GM21390 (cell line): ENCODE data around the gene NUP188.
"Not testable (repeated sequence)": the region's sequence is repeated elsewhere in the genome, so short reads cannot be mapped to it uniquely, and the experiment has no call there.

Experiments used
- ATAC-seq: cut with Tn5 transposase; IDR thresholded peaks from one replicate; pipeline ENCODE4 v1.9.1; 2021; ENCODE audit not compliant: unreplicated experiment

Gene NUP188

GRCh38 chr9:129026442-129027223 lies 79.1 kb downstream of the NUP188 start:
- ATAC-seq: no peak

- peak; percentile 6 for ATAC-seq
These were observed 79.8 kb downstream of the NUP188 start for GRCh38 chr9:129027224-129027684.

DNA sequence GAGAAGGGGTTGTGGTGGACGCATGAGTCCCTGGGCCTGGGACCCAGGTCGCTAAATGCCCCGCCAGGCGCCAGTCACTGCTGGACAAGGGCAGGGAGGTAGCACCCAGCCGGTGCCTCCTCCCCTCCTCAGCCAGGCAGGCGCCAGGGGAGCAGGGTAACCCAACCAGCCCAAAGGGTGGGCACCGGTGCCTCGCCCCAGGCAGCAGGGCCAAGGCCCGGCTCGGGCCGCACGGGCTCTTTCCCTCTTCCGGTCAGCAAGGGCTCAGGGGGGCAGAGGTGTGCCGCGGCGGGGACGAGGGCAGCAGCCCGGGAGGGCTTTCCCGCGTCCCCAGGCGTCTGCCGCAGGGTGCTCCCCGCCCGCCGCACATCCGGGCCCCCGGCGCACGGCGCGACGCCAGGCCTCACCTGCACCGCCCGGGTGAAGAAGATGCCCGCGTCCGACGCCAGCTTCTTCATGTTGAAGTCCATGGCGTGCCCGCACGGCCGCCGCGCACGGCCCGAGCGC lies 80.2 kb downstream of the NUP188 start:
- peak; percentile 39 for ATAC-seq

DNA sequence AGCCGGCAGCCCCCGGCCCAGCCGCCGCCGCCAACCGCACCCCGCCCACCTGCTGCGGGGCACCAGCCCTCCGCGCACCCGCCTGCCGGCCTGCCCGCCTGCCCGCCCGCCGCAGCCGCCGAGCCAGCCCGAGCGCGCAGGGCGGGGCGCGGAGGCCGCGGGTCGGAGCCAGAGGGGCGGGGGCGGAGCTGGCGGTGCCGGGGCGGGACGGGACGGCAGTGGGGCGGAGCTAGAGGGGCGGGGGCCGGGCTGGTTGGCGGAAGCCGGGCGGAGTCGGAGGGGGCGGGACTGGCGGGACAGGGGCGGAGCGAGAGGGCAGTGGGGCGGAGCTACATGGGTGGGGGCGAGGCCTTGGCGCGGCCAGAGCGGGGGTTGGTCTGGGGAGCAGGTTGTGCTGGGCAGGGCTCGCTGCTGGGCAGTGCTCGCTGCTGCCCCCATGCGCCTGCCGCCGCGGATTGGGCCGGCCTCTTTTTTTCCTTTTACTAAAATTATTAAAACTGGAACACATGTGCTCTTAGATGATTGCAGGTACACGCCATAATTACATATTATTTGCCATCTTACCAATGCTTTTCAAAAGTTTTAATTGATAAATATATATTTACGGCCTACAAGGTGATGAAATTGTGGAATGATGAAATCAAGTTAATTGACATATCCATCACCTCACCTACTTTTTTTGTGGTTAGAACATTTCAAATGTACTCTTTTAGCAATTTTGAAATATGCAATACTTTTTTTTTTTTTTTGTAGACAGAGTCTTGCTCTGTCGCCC lies 80.9 kb downstream of the NUP188 start, which contains the start of gene SH3GLB2:
SH3GLB2 (minus strand) TSS at position 140 of the 775 bp plus-strand sequence. CDS start 177 bp downstream, outside the sequence.
- ATAC-seq: peak; percentile 67

DNA sequence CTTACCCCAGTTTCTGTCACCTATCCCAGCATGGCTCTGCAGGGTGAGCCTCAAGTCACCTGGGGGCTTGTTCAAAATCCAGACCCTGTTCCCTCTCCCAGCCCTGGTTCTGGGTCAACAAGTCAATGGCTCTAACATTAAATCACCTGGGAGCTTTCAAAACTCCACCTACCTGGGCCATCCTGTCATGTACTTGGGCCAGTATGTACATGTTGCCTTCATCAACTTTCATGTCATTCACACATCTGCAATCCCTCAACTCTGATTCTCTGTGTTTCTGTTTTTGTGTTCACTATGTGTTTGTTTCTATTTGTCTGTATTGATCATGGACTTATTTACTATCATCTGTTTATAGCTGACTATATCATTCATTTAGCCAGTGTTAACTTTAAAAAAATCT lies 82.7 kb downstream of the NUP188 start:
- ATAC-seq: no peak

DNA sequence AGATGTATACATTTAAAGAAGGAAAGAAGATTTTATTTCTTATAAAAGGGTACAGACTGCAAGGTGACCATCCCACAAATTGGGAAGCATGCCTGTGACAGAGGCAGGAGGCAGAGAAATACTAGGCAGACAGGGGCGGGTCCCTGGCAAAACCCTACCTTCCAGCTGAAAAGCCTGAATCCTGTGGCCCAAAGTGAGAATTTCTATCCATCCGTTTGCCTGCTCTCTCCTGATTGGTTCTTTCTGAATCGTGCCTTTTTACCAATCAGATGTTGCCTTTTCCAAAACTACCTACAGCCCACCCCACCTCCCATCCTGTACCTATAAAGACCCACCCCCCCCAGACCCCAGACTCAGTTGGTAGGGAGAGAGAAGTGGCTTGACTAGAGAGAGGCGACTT lies 84.0 kb downstream of the NUP188 start:
- ATAC-seq: no peak

DNA sequence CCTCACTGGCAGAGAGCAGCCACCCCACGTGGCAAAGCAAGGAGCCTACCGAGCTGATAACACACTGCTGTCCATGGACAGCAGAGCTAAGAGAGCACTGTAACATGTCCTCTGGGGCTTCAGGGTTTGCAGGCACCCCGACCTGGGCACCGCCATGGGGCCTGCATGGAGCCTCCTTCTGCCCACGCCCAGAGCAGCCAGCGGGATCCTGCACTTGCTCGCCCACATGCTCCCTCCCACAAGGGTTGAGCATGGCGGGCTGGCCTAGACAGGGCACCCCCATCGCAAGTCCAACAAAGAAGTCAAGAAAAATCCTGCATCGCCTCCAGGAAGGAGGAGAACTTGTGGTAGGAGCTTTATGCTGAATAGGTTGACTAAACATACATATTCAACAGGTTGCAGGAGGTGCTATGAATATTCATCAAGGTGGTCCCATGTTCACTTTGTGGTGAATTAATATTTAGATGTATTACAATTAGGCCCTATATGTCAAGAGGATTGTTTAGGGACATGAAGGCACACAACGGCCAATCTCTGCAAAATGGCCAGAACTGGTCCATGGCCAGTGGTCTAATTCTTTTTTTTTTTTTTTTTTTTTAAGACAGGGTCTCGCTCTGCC lies 85.2 kb downstream of the NUP188 start:
- ATAC-seq: no peak

DNA sequence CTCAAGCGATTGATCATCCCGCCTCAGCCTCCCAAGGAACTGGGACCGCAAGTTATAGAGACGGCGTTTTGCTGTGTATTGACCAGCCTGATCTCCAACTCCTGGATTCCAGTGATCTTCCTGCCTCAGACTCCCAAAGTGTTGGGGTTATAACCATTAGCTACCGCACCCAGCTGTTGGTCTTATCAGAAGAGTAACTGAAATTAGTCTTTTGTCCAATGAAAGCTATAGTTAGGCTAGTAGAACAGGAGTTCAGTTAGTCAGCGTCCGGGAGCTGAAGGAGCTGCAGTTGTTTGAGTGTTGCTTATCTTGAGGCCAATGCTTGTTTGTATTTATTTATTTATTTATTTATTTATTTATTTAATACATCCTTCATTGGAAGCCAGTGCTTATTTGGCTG lies 85.7 kb downstream of the NUP188 start:
- ATAC-seq: no peak

DNA sequence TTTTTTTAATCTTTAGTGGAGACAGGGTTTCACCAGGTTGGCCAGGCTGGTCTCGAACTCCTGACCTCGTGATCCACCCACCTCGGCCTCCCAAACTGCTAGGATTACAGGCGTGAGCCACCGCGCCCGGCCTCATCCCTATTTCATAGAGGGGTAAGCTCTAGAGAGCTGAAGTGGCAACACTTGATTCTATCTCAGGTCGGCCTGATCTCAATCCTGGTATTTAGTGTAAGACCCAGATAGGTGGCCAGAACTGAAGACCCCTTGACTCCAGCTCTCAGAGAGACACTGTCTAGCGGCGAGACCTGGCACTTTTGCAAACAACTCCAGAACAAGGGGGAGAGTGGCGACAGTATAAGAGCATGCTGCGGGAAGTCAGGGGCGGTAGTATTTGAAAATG lies 88.3 kb downstream of the NUP188 start:
- ATAC-seq: not testable (repeated sequence)

DNA sequence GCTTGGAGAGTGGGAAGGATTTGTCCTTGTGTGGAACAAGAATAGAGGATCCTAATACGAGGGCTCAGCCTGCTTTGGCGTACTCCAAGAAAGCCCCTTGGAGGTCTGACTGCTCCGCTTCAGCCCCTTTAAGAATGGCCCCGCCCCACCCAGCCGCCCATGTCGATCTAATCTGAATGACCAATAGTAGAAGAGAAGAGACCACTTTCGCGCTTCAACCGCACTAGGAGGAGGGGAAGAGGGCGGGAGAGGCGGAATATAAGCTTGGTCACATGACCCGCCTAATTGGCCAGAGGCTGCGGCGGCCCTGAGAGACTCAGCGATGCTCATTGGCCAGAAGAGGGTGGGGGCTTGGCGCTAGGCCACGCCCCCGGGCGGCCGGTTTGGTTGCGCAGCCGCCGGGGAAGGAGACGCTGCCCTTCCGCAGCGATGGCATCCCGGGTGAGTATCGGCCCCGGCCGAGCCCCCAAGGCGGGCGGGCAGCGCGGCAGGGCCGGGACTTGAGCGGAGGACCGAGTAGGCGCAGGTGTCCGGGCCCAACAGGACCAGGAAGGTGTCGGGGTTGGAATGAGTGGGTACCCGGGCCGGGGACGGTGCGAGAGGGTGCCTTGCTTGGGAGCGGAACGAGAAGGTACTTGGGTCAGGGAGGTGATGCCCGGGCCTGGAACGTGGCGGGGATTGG lies 88.9 kb downstream of the NUP188 start, which contains the start of gene MIGA2:
MIGA2 (plus strand) TSS at position 386 of the 682 bp plus-strand sequence. CDS start 3,969 bp downstream, outside the sequence.
- peak; percentile 92 for ATAC-seq

DNA sequence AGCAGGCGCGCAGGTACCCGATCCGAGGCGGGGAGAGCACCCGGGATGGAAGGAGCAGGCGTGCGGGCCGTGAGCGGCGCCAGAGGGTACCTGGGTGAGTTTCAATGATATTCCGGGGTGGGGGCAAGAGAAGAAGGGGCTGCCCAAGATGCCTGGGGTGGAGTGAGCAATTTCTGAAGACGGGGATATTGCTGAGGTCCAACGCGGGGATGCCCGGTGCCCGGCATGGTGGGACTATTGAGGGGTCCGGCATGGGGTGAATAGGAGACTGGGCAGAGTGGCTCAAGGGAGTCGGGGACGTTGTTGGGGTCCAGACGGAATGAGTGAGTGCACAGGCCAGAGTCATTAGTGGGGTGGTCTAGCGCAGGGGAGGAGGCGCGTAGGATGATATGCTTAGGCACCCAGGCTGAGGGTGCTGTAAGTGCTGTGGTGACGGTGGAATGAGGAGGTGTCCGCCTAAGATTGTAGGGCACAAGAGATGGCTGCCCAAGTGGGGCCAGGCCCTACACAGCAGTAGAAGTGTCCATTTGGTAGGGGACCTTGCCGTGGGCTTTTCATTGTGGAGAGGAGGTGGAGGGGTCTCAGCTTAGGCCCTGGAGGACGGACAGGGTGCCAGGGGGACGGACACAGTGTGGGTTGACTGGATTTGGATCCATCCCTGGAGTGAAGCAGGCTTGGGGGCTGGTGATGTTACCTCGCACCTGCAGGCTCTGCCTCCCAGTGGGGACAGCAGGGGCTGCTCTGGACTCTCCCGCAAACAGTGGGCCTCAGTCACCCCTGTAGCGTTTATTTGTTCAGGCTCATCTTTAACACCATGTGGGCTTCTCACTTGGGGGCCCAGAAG lies 89.6 kb downstream of the NUP188 start:
- ATAC-seq: no peak

GRCh38 chr9:129037767-129038098 lies 90.2 kb downstream of the NUP188 start:
- no peak for ATAC-seq

DNA sequence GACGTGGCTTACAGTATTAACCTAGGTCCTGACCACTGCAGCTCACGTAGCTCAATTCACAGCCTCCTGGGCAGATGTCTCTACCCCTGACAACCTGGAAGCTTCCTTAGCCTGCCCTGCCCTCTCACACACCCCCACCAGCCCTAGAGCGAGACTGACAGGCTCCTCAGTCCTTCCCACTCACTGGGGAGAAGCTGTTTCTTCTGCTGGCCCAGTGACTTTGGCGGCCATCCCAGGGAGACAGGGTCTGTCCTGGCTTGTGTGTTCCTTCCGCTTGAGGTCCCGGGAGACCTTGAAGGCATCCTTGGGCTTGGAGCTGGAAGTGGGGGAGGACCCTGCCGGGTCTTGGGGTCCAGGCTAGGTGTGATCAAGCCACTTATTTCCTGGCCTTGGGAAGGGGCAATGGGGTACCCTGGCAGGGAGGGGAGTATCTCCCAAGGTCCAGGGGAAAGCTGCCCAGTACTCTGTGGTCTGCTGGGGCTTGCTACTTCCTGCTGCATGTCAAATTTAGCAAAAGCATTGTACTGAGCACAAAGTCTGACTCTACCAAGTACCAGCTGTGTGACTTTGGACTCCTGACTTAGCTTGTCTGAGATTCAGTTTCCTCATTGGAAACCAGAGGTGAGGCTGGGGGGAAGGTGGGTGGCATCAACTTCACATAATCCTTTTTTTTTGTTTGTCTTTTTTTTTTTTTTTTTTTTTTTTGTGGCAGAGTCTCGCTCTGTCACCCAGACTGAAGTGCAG lies 90.8 kb downstream of the NUP188 start:
- ATAC-seq: no peak

DNA sequence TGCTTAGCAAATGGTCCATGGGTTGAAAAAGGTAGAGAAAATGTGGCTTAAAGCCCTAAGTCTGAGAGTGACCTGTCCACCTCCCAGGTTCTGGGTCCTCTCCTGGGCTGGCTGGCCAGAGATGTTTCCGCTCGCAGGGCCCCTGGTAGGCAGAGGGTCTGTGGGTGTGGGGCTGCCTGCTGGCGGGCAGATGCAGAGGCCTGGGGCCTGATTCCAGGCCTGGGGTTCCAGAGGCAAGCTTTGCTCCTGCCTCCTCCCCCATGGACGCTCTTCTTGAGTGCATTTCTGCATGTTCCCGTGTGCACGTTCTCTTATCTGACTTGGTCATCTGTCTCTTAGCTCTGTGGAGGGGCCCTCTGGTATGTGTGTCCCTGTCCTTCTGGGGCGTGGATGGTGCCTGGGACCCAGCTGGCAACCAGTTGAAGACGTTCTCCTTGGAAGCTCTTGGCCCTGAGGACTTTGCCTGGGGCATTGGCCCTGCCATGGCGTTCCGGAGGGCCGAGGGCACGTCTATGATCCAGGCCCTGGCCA lies 92.7 kb downstream of the NUP188 start:
- no peak for ATAC-seq

DNA sequence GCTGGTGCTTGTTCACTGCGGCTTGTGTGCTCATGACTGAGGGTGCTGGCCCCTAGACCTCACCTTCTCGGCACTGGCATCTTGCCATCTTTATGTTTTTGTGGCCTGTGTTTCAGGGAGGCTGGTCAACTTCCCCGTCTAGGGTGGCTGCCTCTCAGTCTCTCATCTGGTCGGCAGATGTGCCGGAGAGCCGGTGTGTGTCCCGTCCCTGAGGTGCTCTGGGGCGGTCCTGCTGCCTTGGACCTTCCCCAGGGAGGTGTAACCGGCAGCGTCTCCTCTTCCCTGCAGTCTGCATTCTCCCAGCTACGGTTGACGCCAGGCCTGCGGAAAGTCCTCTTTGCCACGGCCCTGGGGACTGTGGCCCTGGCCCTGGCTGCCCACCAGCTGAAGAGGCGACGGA lies 94.5 kb downstream of the NUP188 start:
- ATAC-seq: no peak

GRCh38 chr9:129052592-129052991 lies 105.1 kb downstream of the NUP188 start:
- ATAC-seq: no peak

- no peak for ATAC-seq
These were observed 105.5 kb downstream of the NUP188 start for GRCh38 chr9:129053020-129053419.

DNA sequence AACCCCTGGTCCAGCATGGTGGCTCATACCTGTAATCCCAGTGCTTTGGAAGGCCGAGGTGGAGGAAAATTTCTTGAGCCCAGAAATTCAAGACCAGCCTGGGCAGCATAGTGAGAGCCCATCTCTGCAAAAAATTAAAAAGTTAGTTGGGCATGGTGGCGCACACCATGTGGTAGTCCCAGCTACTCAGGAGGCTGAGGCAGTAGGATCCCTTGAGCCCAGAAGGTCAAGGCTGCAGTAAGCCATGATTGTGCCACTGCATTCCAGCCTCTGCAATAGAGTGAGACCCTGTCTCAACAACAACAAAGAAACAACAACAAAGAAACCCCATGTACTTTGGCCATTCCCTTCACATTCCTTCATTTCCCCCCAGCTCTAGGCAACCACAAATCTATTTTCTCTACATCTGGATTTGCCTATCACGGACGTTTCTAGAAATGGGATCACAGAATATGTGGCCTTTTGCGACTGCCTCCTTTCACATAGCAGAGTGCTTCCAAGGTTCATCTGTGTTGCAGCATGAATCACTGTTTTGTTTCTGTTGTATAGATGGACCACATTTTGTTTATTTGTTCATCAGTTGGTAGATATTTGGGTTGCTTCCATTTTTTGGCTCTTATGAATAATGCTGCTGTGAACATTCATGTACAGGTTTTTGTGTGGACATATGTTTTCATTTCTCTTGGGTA lies 106.8 kb downstream of the NUP188 start:
- ATAC-seq: no peak
